ENCODE results near the gene VTCN1.
"Not testable (repeated sequence)": the region's sequence is repeated elsewhere in the genome, so short reads cannot be mapped to it uniquely, and the experiment has no call there.

The VTCN1 gene

GRCh38 chr1:117123274-117123673 is 87.5 kb downstream of the VTCN1 start:
- no peak for DNase-seq (ENCODE audit: low read depth in 2 of 2)

GRCh38 chr1:117122330-117123025 is 88.2 kb downstream of the VTCN1 start:
- DNase-seq (ENCODE audit: low read depth in 2 of 2), result no peak

DNA sequence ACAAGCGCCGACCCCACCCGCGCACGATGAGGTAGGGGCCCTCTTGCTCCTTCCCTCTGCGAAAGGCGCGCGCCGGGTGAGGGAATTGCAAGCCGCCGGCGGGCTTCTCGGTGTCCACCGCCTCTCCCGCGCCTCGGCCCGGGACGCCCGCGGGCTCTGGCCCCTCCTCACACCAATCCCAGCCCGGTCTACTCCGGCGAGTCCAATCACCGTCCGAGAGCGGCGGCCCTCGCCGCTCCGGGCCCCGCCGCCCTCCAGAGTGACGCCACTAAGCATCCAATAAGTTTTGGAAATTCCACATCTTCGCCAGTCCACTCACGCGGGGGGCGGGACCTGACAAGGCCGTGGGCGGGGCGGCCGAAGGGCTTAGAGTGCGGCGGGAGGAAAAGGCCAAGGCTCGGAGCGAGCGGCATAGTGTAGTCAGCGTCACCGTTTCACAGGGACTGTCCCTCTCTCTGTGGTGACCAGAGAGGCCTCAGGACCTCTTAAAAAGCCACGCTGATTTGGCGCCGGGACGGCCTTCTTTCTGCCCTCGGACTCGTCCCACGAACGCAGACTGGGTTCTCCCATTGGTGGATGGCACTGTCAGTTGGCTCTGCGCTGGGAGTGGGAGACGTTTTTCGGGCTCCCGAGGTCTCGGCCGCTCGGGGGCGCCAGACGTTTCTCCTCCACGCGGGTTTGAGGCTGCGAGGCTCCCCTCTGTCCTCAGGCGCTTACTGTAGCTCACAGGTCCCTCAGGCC is 89.0 kb downstream of the VTCN1 start, which contains the start of gene TRIM45:
Gene TRIM45, minus strand, starts transcription at position 161 of the 741 bp plus-strand sequence. CDS start 548 bp downstream, outside the sequence.
- peak; percentile 74 to 79 for DNase-seq (ENCODE audit: low read depth in 2 of 2)

GRCh38 chr1:117120774-117121588 is 89.7 kb downstream of the VTCN1 start:
- DNase-seq (ENCODE audit: low read depth in 2 of 2), result peak in 1 of 2 donors; percentile 8

GRCh38 chr1:117119144-117119543 is 91.6 kb downstream of the VTCN1 start:
- not testable (repeated sequence) for DNase-seq (ENCODE audit: low read depth in 2 of 2)

GRCh38 chr1:117118137-117118536 is 92.6 kb downstream of the VTCN1 start:
- no peak for DNase-seq (ENCODE audit: low read depth in 2 of 2)

GRCh38 chr1:117117697-117118096 is 93.0 kb downstream of the VTCN1 start:
- no peak for DNase-seq (ENCODE audit: low read depth in 2 of 2)

DNA sequence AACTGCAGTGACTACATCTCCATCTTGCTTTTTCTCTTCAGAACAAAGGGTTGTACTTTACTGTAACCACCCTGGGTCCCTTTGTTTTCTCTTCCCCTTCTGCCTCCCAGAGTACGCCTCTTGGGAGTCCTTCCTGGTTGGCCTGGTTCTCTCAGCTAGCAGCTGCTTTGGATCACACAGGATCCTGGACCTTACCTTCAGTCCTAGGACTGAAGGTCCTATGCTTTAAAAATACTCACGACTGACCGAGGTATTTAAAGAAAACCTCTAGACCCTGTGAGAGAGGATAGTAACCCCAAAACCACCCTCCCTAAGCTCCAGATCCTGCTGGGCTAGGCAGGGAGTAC is 94.0 kb downstream of the VTCN1 start:
- no peak for DNase-seq (ENCODE audit: low read depth in 2 of 2)

DNA sequence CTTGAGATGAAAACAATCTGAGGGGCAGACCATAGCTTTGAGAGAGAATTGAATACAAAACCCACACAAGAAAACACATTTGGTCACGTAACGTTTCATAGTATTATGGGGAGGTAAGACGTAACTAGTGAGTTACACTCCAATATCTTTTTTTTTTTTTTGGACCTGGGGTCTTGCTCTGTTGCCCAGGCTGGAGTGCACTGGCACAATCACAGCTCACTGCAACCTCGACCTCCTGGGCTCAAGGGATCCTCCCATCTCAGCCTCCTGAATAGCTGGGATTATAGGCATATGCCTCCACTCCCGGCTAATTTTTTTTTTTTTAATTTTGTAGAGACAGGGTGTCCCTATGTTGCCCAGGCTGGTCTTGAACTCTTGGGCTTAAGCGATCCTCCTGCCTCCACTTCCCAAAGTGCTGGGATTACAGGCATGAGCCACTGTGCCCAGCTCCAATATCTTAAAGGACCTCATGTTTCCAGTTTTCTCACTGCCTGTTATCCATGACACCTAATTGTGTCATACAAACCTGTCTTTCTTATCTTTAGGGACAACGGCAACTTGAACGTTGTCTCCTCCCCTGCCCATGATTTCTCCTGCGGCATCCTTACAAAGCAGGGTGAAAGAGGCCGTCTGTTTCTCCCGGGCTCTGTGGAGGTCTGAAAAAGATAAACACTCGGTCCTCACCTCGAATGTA is 94.5 kb downstream of the VTCN1 start:
- no peak for DNase-seq (ENCODE audit: low read depth in 2 of 2)

DNA sequence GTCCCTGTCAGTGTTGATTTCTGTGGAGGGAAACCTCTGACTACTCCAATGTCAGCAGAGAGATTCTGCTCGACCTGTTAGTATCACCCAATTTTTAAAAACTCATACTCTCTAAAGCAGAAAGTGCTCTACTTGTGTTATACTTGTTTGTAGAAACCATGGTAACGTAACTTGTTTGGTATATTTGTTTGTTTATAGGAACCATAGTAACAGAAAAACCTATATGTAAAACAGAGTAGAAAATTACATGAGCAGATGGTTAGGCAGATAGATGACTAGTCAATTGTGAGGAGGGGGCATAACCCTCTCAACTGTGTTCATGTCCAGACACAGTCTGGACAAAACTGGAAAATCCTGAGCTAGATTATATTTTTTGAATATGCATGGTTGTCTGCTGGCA is 95.8 kb downstream of the VTCN1 start:
- no peak for DNase-seq (ENCODE audit: low read depth in 2 of 2)

GRCh38 chr1:117113199-117113598 is 97.5 kb downstream of the VTCN1 start:
- no peak for DNase-seq (ENCODE audit: low read depth in 2 of 2)

GRCh38 chr1:117112047-117112717 is 98.5 kb downstream of the VTCN1 start:
- DNase-seq (ENCODE audit: low read depth in 2 of 2), result no peak

GRCh38 chr1:117110774-117111173 is 100.0 kb downstream of the VTCN1 start:
- DNase-seq (ENCODE audit: low read depth in 2 of 2), result no peak

DNA sequence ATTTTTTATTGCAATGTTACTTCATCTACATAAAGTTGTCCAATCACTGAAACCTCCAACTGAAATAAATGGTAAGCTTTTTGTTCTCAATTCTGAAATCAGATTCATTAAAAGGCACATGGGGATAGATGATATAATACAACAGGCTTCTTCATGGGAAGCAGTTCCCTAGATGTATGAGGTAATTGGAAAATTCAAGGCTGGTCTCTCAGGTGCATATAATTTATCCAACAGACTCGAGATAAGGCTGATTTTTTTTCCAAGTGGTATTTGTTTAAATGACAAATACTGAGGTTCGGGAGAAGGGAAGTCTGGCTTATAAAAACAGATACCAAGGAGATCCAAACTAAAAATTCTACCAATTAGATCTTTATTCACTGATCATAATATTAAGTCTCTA is 103.4 kb downstream of the VTCN1 start:
- no peak for DNase-seq (ENCODE audit: low read depth in 2 of 2)

DNA sequence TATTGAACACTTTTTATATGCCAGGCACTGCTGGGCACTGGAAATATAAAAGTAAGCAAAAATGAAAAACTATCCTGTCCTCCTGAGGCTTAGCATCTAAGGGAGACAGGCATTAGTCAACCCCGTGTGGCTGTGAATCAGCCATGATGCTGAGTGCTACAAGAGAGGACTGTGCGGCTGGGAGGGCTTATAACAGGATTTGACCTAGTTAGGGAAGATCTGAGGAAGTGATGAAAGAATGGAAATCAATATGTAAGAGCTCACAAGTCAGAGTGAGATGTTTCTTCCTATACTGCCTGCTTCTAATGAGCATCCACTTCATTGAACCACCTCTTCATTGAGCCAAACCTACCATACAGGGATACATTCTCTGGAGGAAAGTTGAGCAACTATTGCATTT is 104.2 kb downstream of the VTCN1 start:
- no peak for DNase-seq (ENCODE audit: low read depth in 2 of 2)

GRCh38 chr1:117105722-117106121 is 105.0 kb downstream of the VTCN1 start:
- no peak for DNase-seq (ENCODE audit: low read depth in 2 of 2)

GRCh38 chr1:117104986-117105385 is 105.7 kb downstream of the VTCN1 start:
- no peak for DNase-seq (ENCODE audit: low read depth in 2 of 2)

GRCh38 chr1:117101858-117102257 is 108.9 kb downstream of the VTCN1 start:
- DNase-seq (ENCODE audit: low read depth in 2 of 2), result not testable (repeated sequence)

DNA sequence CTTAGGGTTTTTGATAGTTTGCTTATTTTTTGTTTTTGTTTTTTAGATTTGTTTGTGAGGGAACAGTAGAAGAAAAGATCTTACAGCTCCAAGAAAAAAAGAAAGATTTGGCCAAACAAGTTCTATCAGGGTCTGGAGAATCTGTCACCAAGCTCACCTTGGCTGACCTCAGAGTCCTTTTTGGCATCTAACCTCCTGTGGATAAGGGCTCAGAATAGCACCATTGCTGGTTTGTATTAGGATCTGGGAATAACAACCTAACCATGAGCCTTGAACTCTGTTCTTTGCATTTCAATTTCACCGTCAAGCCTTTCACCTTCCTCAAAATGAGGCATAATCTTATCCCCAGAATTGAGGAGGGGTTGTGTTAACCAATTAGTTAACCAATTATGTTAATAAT is 109.4 kb downstream of the VTCN1 start:
- no peak for DNase-seq (ENCODE audit: low read depth in 2 of 2)

DNA sequence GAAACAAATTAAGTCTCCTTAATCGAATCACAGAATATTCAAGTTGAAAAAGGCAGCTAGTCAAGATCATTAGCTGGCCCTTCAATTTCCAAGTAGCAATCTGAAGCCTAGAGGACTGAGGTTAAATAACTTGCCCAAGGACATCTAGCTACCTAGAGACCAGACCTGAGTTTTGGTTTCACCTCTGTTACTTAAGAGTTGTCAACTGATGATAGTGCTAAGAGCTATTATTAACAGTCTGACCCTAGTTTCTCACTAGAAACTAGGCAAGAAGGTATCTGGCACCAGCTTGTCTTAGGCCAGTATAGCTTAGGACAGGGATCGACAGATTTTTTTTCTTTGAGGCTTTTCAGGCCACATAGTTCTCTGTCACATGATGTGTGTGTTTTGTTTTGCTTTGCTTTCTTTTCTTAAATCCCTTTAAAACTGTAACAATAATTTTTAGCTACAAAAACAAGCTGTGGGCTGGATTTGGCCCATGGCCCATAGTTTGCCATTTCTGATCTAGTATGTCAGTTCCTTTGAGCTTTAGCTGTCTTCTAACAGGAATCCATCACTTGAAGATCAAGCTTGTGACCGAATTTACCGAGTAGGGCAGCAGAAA is 112.3 kb downstream of the VTCN1 start:
- no peak for DNase-seq (ENCODE audit: low read depth in 2 of 2)

- no peak for DNase-seq (ENCODE audit: low read depth in 2 of 2)
These were observed 113.3 kb downstream of the VTCN1 start for GRCh38 chr1:117097443-117097842.

Data from stimulated activated CD4-positive, alpha-beta T cell treated with anti-CD3 and anti-CD28 coated beads, Interleukin-15, amount 100 ng/mL, for 48 hours (primary cell).